GM19468 (cell line): ENCODE results near the gene TICAM1.
"Not testable (repeated sequence)": the region's sequence is repeated elsewhere in the genome, so short reads cannot be mapped to it uniquely, and the experiment has no call there.

ENCODE experiments used
- ATAC-seq: cut with Tn5 transposase; IDR thresholded peaks from one replicate; pipeline ENCODE4 v1.9.1; 2021; ENCODE audit warnings: mild to moderate bottlenecking, moderate library complexity, moderate number of reproducible peaks; ENCODE audit not compliant: unreplicated experiment; ENCODE audit errors: extremely low read depth

The TICAM1 gene

DNA sequence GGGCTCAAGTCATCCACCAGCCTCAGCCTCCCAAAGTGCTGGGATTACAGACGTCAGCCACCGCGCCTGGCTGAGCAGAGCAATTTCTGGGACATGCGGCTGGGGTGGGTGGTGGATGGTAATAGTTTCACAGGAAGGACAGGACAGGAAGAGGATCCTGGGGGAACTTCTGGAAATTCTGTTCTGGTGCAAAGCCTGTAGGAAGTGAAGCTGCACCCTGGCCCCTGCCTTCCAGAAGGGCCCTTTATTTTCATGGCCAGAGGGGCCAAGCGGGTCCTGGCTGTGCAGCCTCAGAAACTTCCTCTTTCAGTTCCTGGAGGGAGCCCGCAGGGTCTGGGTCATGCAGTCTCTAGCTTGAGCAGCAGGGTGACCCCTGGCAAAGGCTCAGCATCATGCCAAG, 24.3 kb downstream of the TICAM1 start:
- no peak for ATAC-seq

DNA sequence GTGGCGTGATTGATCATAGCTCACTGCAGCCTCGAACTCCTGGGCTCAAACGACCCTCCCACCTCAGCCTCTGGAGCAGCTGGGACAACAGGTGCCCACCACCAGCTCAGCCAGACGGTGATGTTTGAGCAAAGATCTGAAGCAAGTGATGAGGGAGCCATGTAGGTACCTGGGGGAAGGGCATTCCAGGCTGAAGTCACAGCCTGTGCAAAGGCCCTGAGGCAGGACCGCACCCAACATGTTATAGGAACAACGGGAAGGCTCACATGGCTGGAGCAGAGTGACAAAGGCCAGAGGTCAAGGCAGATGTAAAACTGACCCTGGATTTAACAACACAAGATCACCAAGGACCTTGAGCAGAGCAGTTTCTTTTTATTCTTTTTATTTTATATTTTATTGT, 25.1 kb downstream of the TICAM1 start:
- ATAC-seq, result no peak

DNA sequence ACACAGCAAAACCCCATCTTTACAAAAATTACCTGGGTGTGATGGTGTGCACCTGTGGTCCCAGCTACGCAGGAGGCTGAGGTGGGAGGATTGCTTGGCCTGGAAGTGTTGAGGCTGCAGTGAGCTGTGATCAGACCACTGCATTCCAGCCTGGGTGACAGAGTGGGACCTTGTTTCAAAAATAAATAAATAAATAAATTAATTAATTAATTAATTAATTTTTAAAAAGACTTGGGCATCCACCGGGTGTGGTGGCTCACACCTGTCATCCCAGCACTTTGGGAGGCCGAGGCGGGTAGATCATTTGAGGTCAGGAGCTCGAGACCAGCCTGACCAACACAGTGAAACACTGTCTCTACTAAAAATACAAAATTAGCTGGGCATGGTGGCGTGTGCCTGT, 26.4 kb downstream of the TICAM1 start:
- ATAC-seq, result not testable (repeated sequence)

DNA sequence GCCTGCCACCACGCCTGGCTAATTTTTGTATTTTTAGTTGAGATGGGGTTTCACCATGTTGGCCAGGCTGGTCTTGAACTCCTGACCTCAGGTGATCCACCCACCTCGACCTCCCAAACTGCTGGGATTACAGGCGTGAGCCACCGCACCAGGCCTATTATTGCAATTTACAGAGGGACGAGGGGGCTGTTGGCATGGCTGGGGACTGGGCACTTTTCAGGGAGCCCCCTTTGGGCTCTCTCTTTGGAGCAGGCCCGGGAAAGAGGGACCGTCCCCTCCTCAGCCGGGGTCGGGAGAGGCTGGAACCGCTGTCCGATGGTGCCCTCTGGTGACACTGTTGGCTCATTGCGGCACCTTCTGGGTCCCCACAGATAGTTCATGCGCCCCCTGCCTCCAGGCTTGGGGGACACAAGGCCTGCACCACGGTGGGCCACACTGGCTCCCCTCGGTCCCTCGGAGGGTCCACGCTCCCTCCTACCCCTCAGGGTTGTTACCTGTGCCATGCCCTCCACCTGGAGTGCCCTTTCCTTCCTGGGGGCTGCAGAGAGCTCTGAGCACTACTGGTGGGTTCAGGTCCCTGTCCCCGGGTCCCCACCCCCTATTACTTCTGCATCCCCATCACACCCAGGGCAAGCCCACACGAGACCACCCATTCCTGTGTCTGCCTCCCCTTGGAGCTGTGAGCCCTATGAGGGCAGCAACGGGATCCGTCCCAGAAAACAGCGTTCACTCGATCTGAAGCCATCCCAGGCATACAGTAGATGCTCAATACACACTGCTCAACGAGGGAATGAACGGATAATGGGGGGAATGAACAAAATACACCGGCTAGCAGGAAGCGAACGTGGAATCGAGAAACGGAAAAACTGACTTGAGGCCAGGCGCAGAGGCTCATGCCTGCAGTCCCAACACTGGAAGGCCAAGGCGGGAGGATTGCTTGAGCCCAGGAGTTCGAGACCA, 27.5 kb downstream of the TICAM1 start:
- ATAC-seq, result no peak

DNA sequence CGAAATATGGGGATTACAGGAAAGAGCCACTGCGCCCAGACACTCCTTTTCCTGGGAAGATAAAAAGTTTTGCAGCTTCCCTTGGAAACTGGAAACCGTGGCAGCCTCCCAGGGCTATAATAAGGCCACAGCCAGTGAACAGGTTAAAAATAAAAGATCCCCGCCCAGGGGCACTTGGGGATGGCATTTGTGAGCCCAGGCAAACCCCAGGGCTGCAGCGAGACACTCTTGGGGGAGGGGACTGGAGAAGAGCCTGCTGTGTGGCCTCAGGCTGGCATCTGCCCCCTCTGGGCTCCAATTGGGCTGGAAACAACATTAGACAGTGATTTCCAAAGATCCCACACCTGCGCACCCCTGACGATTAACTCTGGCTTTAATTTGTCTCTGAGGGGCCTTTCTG, 28.8 kb downstream of the TICAM1 start:
- no peak for ATAC-seq

DNA sequence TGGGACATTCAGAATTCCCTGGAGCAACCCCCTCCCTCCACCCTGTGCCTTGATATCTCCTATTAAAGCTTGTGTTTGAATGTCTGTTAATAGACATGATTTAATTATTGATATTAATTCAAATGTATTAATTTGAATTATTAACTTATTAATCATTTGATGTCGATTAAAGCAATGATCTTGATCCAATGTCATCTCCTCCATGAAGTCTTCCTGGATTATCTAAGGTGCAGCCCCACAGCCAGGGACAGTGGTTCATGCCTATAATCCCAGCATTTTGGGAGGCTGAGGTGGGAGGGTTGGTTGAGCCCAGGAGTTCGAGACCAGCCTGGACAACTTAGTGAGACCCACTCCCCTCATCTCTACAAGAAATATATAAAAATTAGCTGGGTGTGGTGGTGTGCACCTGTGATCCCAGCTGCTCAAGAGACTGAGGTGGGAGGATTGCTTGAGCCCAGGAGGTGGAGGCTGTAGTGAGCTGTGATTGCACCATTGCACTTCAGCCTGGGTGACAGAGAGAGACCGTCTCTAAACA, 30.4 kb downstream of the TICAM1 start:
- no peak for ATAC-seq

DNA sequence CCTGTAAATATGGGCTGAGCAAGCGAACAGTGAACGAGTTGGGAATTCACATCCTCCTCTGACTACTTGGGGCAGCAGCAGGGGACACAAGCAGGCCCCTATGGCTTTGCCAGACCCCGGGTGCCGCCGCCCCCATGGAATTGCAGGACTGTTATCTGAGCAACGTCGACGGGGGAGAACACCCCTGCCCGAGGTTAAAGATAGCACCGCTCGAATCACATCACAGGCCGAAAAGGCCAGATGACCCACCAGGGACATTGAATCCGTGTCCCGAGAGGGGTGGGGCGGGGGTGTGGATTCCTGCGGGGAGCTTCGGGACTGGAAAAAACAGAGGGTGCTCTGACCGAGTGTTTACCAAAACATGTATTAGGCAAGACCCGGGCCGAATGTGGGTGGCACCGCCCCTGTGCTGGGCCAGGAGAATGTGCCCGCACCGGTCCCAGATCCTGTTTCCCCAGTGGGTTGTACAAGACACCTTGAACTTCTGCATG, 30.9 kb downstream of the TICAM1 start:
- no peak for ATAC-seq

DNA sequence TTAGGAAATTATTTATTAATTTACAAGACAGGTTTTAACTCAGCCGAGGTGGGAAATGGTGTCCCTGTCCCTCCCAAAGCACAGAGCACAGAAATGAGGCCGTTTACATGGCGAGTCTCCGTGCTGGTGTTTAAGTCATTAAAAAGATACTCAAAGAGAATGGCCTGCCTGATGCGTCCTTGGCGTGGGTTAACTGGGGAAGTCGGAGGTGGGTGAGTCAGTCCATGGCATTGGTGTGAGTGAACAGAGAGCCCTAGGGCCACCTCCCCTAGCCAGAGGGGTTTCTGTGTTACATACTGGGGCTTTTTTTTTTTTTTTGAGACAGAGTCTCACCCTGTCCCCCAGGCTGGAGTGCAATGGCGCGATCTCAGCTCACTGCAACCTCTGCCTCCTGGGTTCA, 36.1 kb downstream of the TICAM1 start:
- no peak for ATAC-seq

DNA sequence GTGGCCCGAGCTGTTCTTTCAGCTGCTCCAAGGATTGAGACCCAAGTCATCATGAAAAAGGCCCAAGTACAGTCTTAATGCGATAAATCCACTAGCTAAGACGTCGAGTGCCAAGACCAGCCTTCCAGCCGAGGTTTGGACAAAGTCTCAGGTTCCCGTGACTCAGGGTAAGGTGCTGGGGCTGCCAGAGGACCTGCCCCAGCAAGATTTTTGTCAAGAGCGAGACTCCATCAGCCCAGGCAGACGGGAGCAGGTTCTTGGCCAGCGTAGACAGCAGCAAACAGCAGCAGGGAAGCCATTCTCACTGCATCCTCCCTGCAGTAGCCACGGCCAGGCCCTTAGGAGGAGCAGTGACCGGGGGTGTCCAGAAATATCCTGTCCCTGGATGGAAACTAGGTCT, 36.5 kb downstream of the TICAM1 start:
- no peak for ATAC-seq

DNA sequence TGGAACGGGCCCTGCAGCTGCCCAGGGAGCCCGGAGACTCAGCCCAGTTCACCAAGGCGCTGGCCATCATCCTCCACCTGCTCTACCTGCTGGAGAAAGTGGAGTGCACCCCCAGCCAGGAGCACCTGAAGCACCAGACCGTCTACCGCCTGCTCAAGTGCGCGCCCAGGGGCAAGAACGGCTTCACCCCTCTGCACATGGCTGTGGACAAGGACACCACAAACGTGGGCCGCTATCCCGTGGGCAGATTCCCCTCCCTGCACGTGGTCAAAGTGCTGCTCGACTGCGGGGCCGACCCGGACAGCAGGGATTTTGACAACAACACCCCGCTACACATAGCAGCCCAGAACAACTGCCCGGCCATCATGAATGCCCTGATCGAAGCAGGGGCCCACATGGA, 38.2 kb downstream of the TICAM1 start:
- not testable (repeated sequence) for ATAC-seq

DNA sequence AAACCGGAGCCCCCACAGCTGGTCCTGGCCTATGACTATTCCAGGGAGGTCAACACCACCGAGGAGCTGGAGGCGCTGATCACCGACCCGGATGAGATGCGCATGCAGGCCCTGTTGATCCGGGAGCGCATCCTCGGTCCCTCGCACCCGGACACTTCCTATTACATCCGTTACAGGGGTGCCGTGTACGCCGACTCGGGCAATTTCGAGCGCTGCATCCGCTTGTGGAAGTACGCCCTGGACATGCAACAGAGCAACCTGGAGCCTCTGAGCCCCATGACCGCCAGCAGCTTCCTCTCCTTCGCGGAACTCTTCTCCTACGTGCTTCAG, 38.7 kb downstream of the TICAM1 start:
- not testable (repeated sequence) for ATAC-seq

DNA sequence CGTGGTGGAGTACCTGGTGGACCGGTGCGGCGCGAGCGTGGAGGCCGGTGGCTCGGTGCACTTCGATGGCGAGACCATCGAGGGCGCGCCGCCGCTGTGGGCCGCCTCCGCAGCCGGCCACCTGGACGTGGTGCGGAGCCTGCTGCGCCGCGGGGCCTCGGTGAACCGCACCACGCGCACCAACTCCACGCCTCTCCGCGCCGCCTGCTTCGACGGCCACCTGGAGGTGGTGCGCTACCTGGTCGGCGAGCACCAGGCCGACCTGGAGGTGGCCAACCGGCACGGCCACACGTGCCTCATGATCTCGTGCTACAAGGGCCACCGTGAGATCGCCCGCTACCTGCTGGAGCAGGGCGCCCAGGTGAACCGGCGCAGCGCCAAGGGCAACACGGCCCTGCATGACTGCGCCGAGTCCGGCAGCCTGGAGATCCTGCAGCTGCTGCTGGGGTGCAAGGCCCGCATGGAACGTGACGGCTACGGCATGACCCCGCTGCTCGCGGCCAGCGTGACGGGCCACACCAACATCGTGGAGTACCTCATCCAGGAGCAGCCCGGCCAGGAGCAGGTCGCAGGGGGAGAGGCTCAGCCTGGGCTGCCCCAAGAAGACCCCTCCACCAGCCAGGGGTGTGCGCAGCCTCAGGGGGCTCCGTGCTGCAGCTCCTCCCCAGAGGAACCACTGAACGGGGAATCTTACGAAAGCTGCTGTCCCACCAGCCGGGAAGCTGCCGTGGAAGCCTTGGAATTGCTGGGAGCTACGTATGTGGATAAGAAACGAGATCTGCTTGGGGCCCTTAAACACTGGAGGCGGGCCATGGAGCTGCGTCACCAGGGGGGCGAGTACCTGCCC, 39.3 kb downstream of the TICAM1 start:
- ATAC-seq, result not testable (repeated sequence)

DNA sequence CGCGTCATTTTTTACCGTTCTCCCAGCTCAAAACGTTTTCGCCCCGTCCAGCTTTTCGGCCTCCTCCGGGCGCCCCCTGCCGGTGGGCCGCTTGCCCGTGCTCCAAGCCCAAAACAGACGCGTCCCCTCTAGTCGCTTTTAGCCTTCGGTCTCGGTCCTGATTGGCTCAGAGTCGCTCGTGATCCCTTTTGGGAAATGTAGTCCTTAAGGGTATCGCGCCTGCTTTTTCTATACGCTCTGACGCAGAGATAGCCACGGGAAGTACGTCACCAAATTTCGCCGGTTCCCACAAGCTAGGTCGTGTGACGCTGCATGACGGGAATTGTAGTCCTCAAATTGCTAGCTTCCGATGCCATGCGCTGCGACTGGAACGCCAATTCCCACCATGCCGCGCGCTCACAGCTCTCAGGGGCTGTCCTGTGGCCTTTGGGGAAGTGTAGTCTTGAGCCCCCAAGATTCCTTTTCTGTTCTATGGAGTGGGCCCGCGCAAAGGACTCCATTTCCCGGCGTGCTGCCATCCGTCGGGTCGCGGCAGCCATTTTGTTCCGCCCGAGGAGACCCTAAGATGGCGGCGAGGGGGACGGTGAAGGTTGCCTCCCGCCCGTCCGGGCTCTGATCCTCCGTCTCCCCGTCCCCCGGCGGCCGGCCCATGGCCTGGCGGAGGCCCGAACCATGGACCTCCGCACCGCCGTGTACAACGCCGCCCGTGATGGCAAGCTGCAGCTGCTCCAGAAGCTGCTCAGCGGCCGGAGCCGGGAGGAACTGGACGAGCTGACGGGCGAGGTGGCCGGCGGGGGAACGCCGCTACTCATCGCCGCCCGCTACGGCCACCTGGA, 40.1 kb downstream of the TICAM1 start, which contains the start of gene FEM1A:
TSS of gene FEM1A (plus strand) at position 552 of the 836 bp plus-strand sequence. CDS start at position 673, 121 bp downstream.
- peak; percentile 83 for ATAC-seq

DNA sequence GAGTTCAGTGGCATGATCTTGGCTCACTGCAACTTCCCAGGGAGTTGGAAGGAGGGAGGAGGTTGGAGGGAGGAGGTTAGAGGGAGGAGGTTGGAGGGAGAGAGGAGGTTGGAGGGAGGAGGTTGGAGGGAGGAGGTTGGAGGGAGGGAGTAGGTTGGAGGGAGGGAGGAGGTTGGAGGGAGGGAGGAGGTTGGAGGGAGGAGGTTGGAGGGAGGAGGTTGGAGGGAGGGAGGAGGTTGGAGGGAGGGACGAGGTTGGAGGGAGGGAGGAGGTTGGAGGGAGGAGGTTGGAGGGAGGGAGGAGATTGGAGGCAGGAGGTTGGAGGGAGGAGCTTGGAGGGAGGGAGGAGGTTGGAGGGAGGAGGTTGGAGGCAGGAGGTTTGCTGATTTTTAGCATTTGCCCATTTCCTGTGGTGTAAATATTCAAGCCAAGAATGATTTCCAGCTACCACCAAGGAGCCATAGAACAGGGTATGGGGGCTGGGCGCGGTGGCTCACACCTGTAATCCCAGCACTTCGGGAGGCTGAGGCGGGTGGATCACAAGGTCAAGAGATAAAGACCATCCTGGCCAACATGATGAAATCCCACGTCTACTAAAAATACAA, 45.0 kb downstream of the TICAM1 start:
- not testable (repeated sequence) for ATAC-seq

DNA sequence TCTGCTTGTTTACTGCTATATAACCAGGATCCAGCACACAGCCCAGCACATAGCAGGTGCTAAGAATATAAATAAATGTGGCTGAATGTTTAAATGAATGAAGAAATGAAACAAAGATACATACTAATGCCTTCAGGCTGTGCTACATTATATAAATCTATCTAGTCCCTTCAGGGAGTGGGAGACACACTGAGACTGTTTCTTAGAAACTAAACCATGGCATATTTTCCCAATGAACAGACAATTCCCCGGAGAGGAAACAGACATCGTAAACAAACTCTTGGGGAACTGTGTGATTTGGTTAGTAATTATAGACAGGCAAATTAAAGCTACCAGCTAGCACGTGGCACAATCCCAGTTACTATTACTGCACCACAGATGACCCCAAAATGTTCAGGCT, 49.7 kb downstream of the TICAM1 start:
- ATAC-seq, result no peak

DNA sequence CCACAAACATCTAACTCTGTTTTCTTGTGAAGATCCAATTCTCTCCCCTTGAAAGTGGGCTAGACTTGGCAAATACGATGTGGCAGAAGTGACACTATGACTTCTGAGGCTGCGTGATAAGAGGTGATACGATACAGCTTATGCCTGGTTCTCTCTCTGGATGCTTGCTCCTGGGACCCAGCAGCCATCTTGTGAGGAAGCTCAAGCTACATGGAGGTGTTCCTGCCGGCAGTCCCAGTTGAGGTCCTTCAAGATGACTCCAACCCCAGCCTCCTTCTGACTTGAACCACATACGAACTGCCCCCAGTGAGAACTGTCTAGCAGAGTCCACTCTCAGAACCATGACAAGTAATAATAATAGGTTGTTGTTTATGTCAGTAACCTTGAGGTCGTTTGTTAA, 50.7 kb downstream of the TICAM1 start:
- no peak for ATAC-seq

DNA sequence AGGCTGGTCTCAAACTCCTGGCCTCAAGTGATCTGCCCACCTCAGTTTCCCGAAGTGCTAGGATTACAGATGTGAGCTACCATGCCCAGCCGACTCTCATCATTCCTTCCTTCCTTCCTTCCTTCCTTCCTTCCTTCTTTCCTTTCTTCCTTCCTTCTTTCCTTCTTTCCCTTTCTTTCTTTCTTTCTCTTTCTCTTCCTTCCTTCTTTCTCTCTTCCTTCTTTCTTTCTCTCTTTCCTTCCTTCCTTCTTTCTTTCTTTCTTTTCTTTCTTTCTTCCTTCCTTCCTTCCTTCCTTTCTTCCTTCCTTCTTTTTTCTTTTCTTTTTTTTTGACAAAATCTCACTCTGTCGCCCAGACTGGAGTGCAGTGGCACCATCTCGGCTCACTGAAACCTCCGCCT, 53.4 kb downstream of the TICAM1 start:
- not testable (repeated sequence) for ATAC-seq

DNA sequence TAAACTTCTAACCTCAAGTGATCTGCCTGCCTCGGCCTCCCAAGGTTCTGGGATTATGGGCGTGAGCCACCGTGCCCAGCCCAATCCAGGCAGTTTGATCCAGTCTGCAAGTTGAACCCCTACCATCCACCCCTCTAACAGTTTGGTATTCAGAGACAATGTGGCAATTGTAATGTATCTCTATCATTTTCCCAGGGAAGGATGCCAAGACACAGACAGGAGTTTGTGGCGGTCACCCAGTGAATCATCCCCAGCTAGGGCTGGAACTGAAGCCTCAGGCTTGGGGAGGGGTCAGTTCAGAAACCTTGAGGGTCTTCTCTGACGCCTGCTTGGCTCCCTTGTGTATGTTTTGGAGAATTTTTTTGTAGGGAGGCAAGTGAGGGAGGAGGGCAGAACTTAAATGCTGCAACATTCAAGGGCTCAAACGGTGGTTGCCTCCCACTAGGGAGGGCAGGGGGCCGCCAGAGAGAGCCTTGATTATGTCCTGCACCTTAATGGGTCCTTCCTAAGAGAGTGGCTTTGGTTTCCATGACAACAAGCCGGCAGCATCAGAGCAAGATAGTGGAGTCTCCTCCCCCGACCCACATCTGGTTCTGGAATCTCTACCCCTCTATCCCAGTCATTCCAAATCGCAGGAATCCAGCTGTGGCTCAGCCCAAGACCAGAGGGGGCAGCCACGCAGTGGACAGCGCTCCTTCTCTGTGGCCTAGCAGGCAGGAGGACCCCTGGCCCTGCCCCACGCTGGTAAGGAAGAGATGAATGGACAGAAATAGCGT, 54.9 kb downstream of the TICAM1 start:
- no peak for ATAC-seq
